ENCODE measurements around the gene MAP3K7.

MAP3K7 gene

GRCh38 chr6:90521955-90522354 is 64.9 kb downstream of the MAP3K7 start:
- no peaks in the 10 kb centered on the region for H3K27me3 ChIP-seq (replicated peaks; ENCODE audit: control insufficient read depth, insufficient read depth, low read length)
- no peak overlapping the region for H3K9ac ChIP-seq (ENCODE audit: low read length)
- H3K9me3 ChIP-seq (ENCODE audit: control insufficient read depth, low read length): no peaks in the 10 kb centered on the region
- H3K36me3 ChIP-seq (ENCODE audit: control insufficient read depth, insufficient read depth, low read length, severe bottlenecking): peaks cover 73% of the 10 kb centered on the region
- H3K4me3 ChIP-seq (ENCODE audit: low read length): no peak overlapping the region
- H3K4me1 ChIP-seq (ENCODE audit: control insufficient read depth, insufficient read depth, low read length): no peaks in the 10 kb centered on the region
- DNase-seq (ENCODE audit: low read depth): no peak

DNA sequence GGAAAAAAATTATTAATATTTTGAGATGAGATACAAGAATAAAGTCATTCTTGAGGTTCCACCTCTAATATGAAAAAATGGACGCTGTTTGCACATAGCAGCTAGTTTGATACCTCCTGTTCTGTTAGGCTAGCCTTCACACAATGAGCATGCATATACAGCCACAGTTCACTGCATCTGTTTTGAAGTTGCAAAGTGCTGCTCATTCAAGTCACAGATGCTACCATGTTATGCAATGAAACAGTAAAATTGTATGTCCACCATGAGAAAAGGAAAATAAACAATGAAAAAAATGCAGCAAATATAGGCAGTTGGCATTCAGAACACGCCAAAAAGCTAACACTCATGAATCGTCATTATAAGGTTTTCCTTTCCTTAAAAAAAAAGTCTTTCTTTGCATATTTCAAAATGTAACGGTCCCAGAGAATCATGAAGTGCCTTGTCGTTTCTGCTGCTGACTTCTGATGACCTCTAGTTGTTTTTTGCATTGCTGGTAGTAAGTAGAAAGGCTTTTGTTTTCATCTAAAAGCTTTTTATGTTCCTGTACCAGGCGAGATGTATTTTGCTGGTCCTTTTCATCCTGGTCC is 70.7 kb downstream of the MAP3K7 start:
- Histone ChIP-seq H3K4me1 (ENCODE audit: control insufficient read depth, insufficient read depth, low read length) (no peaks in the 10 kb centered on the region), H3K27me3 (replicated peaks; ENCODE audit: control insufficient read depth, insufficient read depth, low read length) (no peaks in the 10 kb centered on the region), H3K9me3 (ENCODE audit: control insufficient read depth, low read length) (no peaks in the 10 kb centered on the region), H3K9ac (ENCODE audit: low read length) (no peak overlapping the region), H3K4me3 (ENCODE audit: low read length) (no peak overlapping the region), H3K36me3 (ENCODE audit: control insufficient read depth, insufficient read depth, low read length, severe bottlenecking) (peaks cover 94% of the 10 kb centered on the region)
- no peak for DNase-seq (ENCODE audit: low read depth)

DNA sequence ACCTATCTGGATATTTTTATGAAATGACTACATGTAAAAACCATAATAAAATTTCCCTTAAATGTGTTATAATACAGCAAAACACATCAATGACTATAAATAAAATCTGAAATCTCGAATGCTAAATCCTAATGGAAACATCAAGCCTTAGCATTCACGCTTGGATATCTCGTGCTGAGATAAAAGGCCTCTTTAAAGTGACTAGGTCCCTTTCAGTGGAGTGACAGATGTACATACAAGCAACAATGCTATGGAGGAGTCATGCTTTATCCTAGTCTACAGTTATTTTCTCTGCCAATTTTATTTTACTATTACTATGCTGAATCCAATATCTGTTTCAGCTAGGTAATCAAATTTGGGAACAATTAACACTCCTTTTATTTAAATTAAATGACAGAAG is 72.4 kb downstream of the MAP3K7 start:
- no peak overlapping the region for H3K4me3 ChIP-seq (ENCODE audit: low read length)
- DNase-seq (ENCODE audit: low read depth): no peak
- no peaks in the 10 kb centered on the region for H3K4me1 ChIP-seq (ENCODE audit: control insufficient read depth, insufficient read depth, low read length)
- peaks cover 82% of the 10 kb centered on the region for H3K36me3 ChIP-seq (ENCODE audit: control insufficient read depth, insufficient read depth, low read length, severe bottlenecking)
- H3K27me3 ChIP-seq (replicated peaks; ENCODE audit: control insufficient read depth, insufficient read depth, low read length): no peaks in the 10 kb centered on the region
- H3K9ac ChIP-seq (ENCODE audit: low read length): no peak overlapping the region
- no peaks in the 10 kb centered on the region for H3K9me3 ChIP-seq (ENCODE audit: control insufficient read depth, low read length)

DNA sequence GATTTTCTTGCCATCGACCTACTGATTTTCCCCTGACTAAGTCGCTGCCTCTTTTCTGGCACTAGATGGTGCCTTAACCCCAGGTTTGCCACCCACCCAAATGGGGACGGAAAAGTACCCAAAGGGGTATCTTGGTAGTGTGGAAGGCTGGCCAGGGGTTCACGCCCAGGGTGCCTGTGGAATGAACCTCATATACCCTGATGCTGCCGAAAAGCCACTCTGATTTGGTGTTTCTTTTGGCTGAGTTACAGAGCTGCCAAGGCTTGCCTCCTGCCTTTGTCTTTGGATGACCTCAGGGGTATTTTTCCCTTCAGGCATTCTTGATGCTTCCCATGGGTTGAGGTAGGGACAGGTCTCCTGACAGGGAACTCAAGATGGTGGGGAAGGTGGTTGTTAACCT is 78.1 kb downstream of the MAP3K7 start:
- no peaks in the 10 kb centered on the region for H3K27me3 ChIP-seq (replicated peaks; ENCODE audit: control insufficient read depth, insufficient read depth, low read length)

DNA sequence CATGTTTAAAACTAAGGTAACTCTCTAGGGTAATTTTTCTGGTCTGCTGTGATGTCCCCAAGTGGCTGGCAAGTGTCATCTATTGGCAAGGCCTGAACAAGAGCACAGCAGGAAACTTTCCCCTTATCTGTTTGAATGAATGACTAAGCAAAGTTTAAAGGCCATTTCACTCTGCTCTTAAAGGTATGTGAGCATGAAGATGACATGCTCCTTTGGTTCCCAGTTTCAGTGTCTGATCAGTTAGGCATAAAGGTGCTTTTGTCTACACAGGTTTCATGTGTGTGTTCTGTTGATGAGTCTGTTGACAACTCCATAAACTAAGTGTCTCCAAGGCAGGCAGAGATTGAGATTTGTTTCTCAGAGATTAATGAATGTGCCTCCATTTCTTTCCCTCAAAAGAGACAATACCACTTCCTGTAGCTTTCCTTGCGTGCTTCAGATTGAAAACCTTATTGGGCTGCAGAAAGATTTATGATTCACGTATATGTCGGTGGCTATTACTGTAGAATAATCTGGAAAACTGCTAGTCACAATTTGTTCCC is 83.9 kb downstream of the MAP3K7 start:
- Histone ChIP-seq H3K36me3 (ENCODE audit: control insufficient read depth, insufficient read depth, low read length, severe bottlenecking) (no peaks in the 10 kb centered on the region), H3K9ac (ENCODE audit: low read length) (no peak overlapping the region), H3K4me1 (ENCODE audit: control insufficient read depth, insufficient read depth, low read length) (no peaks in the 10 kb centered on the region), H3K27me3 (replicated peaks; ENCODE audit: control insufficient read depth, insufficient read depth, low read length) (no peaks in the 10 kb centered on the region), H3K9me3 (ENCODE audit: control insufficient read depth, low read length) (no peaks in the 10 kb centered on the region), H3K4me3 (ENCODE audit: low read length) (no peak overlapping the region)
- DNase-seq (ENCODE audit: low read depth): no peak

More for the DNA sequence above, 78.1 kb downstream of the MAP3K7 start:
- no peak overlapping the region for H3K9ac ChIP-seq (ENCODE audit: low read length)
- H3K4me3 ChIP-seq (ENCODE audit: low read length): no peak overlapping the region
- peaks cover 26% of the 10 kb centered on the region for H3K36me3 ChIP-seq (ENCODE audit: control insufficient read depth, insufficient read depth, low read length, severe bottlenecking)
- no peaks in the 10 kb centered on the region for H3K9me3 ChIP-seq (ENCODE audit: control insufficient read depth, low read length)
- no peak for DNase-seq (ENCODE audit: low read depth)
- no peaks in the 10 kb centered on the region for H3K4me1 ChIP-seq (ENCODE audit: control insufficient read depth, insufficient read depth, low read length)

DNA sequence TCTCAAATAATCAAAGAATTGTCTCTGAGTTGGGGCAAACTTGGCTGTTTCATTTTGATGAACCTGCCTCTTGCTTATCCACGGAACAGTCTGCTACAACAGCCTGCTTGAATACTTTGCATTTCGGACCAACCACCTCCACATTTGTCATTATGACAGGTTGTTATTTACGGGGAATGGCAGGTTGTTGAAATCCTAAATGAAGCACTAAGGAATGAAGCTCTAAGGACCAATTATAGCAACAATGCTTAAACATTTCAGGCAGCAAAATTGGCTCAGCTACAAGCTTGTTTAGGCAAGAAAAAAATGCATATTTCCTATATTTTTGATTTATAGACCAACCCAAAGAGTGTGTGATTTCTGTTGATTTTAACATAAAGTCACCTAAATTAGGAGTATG is 84.5 kb downstream of the MAP3K7 start:
- H3K4me1 ChIP-seq (ENCODE audit: control insufficient read depth, insufficient read depth, low read length): no peaks in the 10 kb centered on the region
- H3K9ac ChIP-seq (ENCODE audit: low read length): no peak overlapping the region
- no peaks in the 10 kb centered on the region for H3K27me3 ChIP-seq (replicated peaks; ENCODE audit: control insufficient read depth, insufficient read depth, low read length)
- no peak overlapping the region for H3K4me3 ChIP-seq (ENCODE audit: low read length)
- H3K36me3 ChIP-seq (ENCODE audit: control insufficient read depth, insufficient read depth, low read length, severe bottlenecking): no peaks in the 10 kb centered on the region
- H3K9me3 ChIP-seq (ENCODE audit: control insufficient read depth, low read length): no peaks in the 10 kb centered on the region
- DNase-seq (ENCODE audit: low read depth): no peak

- H3K36me3 ChIP-seq (ENCODE audit: control insufficient read depth, insufficient read depth, low read length, severe bottlenecking): no peaks in the 10 kb centered on the region
- DNase-seq (ENCODE audit: low read depth): no peak
- H3K27me3 ChIP-seq (replicated peaks; ENCODE audit: control insufficient read depth, insufficient read depth, low read length): no peaks in the 10 kb centered on the region
- no peak overlapping the region for H3K4me3 ChIP-seq (ENCODE audit: low read length)
- no peaks in the 10 kb centered on the region for H3K4me1 ChIP-seq (ENCODE audit: control insufficient read depth, insufficient read depth, low read length)
- H3K9me3 ChIP-seq (ENCODE audit: control insufficient read depth, low read length): no peaks in the 10 kb centered on the region
- no peak overlapping the region for H3K9ac ChIP-seq (ENCODE audit: low read length)
Measured at GRCh38 chr6:90500458-90500857, 86.4 kb downstream of the MAP3K7 start.

DNA sequence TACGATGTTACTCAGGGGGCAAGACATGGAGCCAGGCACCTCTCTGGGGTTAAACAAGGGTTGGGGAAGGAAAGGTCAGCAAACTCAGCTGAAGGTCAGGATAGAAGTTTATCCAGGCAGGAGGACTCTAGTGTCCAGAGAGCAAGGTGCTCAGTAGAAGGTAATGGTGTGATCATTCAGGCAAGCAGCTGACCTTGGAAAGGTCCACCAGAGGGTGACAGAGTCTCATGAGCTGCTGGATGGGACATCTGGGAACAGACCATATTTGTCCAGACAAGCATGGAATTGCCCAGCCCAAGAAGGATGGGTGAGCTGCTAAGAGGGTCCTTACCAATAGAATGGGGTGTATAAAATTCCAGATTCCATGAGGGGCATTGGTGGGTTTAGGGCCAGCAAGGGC is 89.5 kb downstream of the MAP3K7 start:
- no peaks in the 10 kb centered on the region for H3K4me1 ChIP-seq (ENCODE audit: control insufficient read depth, insufficient read depth, low read length)
- no peaks in the 10 kb centered on the region for H3K9me3 ChIP-seq (ENCODE audit: control insufficient read depth, low read length)
- no peak overlapping the region for H3K9ac ChIP-seq (ENCODE audit: low read length)
- no peaks in the 10 kb centered on the region for H3K27me3 ChIP-seq (replicated peaks; ENCODE audit: control insufficient read depth, insufficient read depth, low read length)
- no peak for DNase-seq (ENCODE audit: low read depth)
- no peaks in the 10 kb centered on the region for H3K36me3 ChIP-seq (ENCODE audit: control insufficient read depth, insufficient read depth, low read length, severe bottlenecking)
- H3K4me3 ChIP-seq (ENCODE audit: low read length): no peak overlapping the region

DNA sequence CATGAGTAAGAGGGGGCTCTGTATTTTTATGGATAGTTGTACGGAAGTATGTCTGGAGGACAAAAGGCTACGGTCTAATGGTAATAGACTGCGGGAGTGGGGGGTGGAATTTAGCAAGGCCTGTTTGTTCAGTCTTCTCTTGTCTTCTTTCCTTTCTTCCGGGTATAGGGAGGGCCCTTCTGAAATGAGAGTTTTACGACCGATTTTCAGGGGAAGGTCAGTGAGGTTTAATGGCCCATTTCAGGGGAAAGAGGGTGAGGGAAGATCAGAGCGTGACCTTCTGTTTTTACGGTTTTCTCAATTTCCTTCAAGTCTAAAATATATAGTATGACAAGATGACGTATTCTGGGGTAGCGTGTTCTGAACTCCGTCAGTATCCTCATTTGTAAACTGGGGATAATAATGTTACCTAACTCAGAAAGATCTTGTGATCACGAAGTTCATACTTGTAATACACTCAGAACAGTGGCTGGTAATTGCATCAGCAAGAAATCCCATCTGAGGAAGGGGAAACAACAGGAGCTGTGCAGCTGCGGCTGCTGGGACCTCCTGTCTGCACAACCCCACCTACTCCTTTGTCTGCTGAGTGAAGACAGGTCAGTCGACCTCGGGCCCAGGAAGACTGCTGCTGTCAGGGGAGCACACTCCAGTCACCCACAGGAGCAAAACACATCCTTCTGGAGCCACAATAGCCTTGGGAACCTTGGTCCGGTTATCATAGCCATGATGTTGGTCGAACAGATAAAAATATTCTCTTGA is 90.4 kb downstream of the MAP3K7 start:
- H3K4me3 ChIP-seq (ENCODE audit: low read length): no peak overlapping the region
- no peak overlapping the region for H3K9ac ChIP-seq (ENCODE audit: low read length)
- no peaks in the 10 kb centered on the region for H3K4me1 ChIP-seq (ENCODE audit: control insufficient read depth, insufficient read depth, low read length)
- no peaks in the 10 kb centered on the region for H3K36me3 ChIP-seq (ENCODE audit: control insufficient read depth, insufficient read depth, low read length, severe bottlenecking)
- H3K27me3 ChIP-seq (replicated peaks; ENCODE audit: control insufficient read depth, insufficient read depth, low read length): no peaks in the 10 kb centered on the region
- DNase-seq (ENCODE audit: low read depth): no peak
- no peaks in the 10 kb centered on the region for H3K9me3 ChIP-seq (ENCODE audit: control insufficient read depth, low read length)

DNA sequence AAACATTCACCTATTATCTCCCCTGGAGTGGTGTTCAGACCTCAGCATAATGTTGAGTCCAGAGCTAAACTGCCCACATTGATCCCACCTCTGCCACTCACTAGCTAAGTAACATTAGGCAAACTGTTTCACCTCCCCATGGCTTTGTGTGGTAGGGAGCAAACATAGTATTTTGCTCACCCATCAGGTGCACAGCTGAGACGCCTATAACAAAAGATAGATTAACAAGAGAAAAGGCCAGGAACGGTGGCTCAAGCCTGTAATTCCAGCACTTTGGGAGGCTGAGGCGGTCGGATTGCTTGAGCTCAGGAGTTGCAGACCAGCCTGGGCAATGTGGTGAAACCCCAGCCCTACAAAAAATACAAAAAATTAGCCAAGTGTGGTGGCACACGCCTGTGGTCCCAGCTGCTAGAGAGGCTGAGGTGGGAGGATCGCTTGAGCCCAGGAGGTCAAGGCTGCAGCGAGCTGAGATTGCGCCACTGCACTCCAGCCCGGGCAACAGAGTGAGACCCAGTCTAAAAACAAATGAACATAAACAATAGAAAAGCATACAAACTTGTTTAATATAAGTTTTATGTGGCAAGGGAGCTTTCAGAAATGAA is 91.6 kb downstream of the MAP3K7 start:
- Histone ChIP-seq H3K36me3 (ENCODE audit: control insufficient read depth, insufficient read depth, low read length, severe bottlenecking) (no peaks in the 10 kb centered on the region), H3K4me1 (ENCODE audit: control insufficient read depth, insufficient read depth, low read length) (no peaks in the 10 kb centered on the region), H3K27me3 (replicated peaks; ENCODE audit: control insufficient read depth, insufficient read depth, low read length) (no peaks in the 10 kb centered on the region), H3K9me3 (ENCODE audit: control insufficient read depth, low read length) (no peaks in the 10 kb centered on the region), H3K9ac (ENCODE audit: low read length) (no peak overlapping the region), H3K4me3 (ENCODE audit: low read length) (no peak overlapping the region)
- no peak for DNase-seq (ENCODE audit: low read depth)

- no peak overlapping the region for H3K4me3 ChIP-seq (ENCODE audit: low read length)
- no peaks in the 10 kb centered on the region for H3K9me3 ChIP-seq (ENCODE audit: control insufficient read depth, low read length)
- no peak for DNase-seq (ENCODE audit: low read depth)
- H3K9ac ChIP-seq (ENCODE audit: low read length): no peak overlapping the region
- H3K4me1 ChIP-seq (ENCODE audit: control insufficient read depth, insufficient read depth, low read length): peaks cover 5% of the 10 kb centered on the region
- H3K27me3 ChIP-seq (replicated peaks; ENCODE audit: control insufficient read depth, insufficient read depth, low read length): no peaks in the 10 kb centered on the region
- no peaks in the 10 kb centered on the region for H3K36me3 ChIP-seq (ENCODE audit: control insufficient read depth, insufficient read depth, low read length, severe bottlenecking)
Measured at GRCh38 chr6:90494067-90494780, 92.6 kb downstream of the MAP3K7 start.

All from adipocyte (in vitro differentiated cells).